PC-9 (cell line): ENCODE measurements around the gene GLRA3.

ENCODE experiments used
- EZH2 ChIP-seq: fragments of 200-600 bp; sonication (generic); IDR thresholded peaks from 2 replicates; pipeline ENCODE4 v1.8.0; 2017; ENCODE audit warnings: antibody characterized with exemption, low read depth
- TF ChIP-seq, protein P1 (sequence below): fragments of 200-600 bp; sonication (generic); conservative IDR thresholded peaks from 2 replicates; pipeline ENCODE4 v1.6.1; 2017; ENCODE audit warnings: mixed run types, antibody characterized with exemption, mild to moderate bottlenecking, moderate library complexity

GRCh38 chr4:174658246-174658645 lies 170.8 kb downstream of the GLRA3 start:
- TF ChIP-seq, protein P1, sequence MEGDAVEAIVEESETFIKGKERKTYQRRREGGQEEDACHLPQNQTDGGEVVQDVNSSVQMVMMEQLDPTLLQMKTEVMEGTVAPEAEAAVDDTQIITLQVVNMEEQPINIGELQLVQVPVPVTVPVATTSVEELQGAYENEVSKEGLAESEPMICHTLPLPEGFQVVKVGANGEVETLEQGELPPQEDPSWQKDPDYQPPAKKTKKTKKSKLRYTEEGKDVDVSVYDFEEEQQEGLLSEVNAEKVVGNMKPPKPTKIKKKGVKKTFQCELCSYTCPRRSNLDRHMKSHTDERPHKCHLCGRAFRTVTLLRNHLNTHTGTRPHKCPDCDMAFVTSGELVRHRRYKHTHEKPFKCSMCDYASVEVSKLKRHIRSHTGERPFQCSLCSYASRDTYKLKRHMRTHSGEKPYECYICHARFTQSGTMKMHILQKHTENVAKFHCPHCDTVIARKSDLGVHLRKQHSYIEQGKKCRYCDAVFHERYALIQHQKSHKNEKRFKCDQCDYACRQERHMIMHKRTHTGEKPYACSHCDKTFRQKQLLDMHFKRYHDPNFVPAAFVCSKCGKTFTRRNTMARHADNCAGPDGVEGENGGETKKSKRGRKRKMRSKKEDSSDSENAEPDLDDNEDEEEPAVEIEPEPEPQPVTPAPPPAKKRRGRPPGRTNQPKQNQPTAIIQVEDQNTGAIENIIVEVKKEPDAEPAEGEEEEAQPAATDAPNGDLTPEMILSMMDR, result no peak
- TF ChIP-seq EZH2, result no peak
